HTR-8/SVneo (cell line): ENCODE data around the gene C6orf15.
"Not testable (repeated sequence)": the region's sequence is repeated elsewhere in the genome, so short reads cannot be mapped to it uniquely, and the experiment has no call there.

Experiments
- DNase-seq: peaks from one replicate; pipeline ENCODE4 v3.0.0; 2011; ENCODE audit warnings: low spot score, mixed read lengths; ENCODE audit not compliant: insufficient read length
- FAIRE-seq: peaks from 2 replicates; lab custom pipeline; 2011; peaks lifted over from hg19 to GRCh38; lab: Jason Lieb, UNC

Gene C6orf15

GRCh38 chr6:31079656-31080261, 32.6 kb downstream of the C6orf15 start:
- DNase-seq, result peak; percentile 64
- no peak for FAIRE-seq

- DNase-seq (no peak), FAIRE-seq (no peak)
Observed at GRCh38 chr6:31076611-31077010, 35.8 kb downstream of the C6orf15 start.

DNA sequence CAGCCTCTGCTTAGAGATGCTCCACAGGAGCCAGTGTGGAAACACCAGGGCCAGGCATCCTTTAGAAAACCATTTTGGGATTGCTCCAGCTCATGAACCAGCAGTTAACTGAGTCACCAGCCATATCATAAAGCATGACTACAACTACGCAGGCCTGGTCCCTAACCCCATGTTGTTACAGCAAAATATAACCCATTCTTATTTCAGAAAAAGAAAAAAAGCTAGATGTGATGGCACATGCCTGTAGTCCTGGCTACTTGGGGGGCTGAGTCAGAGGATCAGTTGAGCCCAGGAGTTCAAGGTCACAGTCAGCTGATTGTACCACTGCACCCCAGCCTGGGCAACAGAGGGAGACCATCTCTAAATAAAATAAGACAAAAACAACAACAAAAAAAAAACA, 36.8 kb downstream of the C6orf15 start:
- DNase-seq (no peak), FAIRE-seq (no peak)

- DNase-seq (no peak), FAIRE-seq (no peak)
Observed at GRCh38 chr6:31074401-31074800, 38.0 kb downstream of the C6orf15 start.

DNA sequence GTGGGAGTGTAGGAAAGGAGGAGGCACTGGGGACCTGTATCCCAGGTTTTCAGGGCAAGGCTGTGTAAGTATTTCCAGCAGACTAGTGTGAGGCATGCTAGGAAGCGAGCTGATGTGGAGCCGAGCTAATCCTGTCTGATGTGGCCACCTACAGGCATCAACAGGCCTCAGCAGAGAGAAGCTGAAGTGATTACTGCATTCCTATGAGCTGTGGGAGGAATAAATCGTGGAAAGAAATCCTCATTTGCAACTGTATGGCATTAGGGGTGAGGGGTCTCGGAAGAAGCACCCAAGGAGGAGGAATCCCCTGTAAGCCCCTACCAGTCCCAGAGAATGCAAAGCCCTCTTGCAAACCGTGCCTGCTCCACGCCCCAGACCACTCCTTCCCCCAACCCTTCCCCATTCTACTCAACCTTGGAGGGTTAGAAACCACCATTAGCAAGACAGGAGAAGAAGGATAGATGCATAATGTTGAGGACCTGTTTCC, 41.6 kb downstream of the C6orf15 start:
- peak; percentile 51 for FAIRE-seq
- DNase-seq, result peak; percentile 82

- FAIRE-seq (peak; percentile 81), DNase-seq (peak; percentile 78)
Observed at GRCh38 chr6:31068669-31069340, 43.6 kb downstream of the C6orf15 start.

DNA sequence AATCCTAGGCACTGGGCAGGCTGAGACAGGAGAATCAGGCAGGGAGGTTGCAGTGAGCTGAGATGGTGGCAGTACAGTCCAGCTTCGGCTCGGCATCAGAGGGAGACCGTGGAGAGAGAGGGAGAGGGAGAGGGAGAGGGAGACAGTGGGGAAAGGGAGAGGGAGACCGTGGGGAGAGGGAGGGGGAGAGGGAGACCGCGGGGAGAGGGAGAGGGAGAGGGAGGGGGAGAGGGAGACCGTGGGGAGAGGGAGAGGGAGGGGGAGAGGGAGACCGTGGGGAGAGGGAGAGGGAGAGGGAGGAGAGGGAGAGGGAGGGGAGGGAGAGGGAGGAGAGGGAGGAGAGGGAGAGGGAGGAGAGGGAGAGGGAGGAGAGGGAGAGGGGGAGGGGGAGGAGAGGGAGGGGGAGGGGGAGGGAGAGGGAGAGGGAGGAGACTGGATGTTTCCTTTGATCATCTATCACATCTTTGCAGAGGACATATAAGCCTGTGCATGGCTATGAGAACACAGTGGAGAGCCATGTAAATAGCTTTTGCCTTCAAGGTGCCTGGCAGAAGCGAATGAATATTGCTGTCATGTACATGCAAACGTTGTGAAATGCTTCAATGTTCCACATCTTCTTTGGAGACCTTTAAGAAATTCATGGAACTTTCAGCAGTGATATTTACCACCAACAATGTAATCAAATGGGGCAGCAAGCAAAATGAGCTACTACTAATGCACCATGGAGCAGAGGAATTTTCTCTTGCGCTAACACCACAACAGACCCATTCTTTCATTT, 44.3 kb downstream of the C6orf15 start:
- not testable (repeated sequence) for FAIRE-seq, DNase-seq

- not testable (repeated sequence) for DNase-seq, FAIRE-seq
Observed at GRCh38 chr6:31067028-31067427, 45.3 kb downstream of the C6orf15 start.

- FAIRE-seq, result no peak
- DNase-seq, result no peak
Observed at GRCh38 chr6:31065556-31065955, 46.8 kb downstream of the C6orf15 start.

GRCh38 chr6:31063906-31064435, 48.4 kb downstream of the C6orf15 start:
- no peak for FAIRE-seq
- no peak for DNase-seq
